Heart left ventricle (tissue), 16 donors: ENCODE results near the gene PLK5. TPM values are rescaled to one million over a fixed set of nuclear protein-coding genes. Genes with fewer than 3 reads are reported as not detected.

Source experiments
- ATAC-seq, 4 donors: fragments of 200-7000 bp; cut with Tn5 transposase; one replicate each; pipeline ENCODE4 v1.9.1; 2020 to 2022; ENCODE audit warnings: moderate library complexity in 4 of 4, mild to moderate bottlenecking in 3 of 4, moderate number of reproducible peaks in 1 of 4
- DNase-seq, 5 donors: peaks; one replicate each; pipeline ENCODE4 v3.0.0-alpha.2; 2020
- H3K27ac ChIP-seq, 12 donors: fragments of 200-600 bp; sonication (generic) in 4 of 12; one replicate each; pipeline versions ENCODE4 v1.5.0 to v1.8.0; 2016 to 2022; ENCODE audit warnings: mild to moderate bottlenecking in 2 of 12
- H3K27me3 ChIP-seq, 9 donors: fragments of 200-600 bp; sonication (generic) in 2 of 9; one replicate each; pipeline versions ENCODE4 v1.5.1 to v1.8.0; 2016 to 2022; ENCODE audit warnings: mild to moderate bottlenecking in 3 of 9
- H3K36me3 ChIP-seq, 9 donors: fragments of 200-600 bp; sonication (generic) in 2 of 9; one replicate each; pipeline versions ENCODE4 v1.5.0 to v1.8.0; 2018 to 2022; ENCODE audit warnings: mild to moderate bottlenecking in 2 of 9
- H3K4me1 ChIP-seq, 12 donors: fragments of 200-600 bp; sonication (generic) in 4 of 12; one replicate each; pipeline versions ENCODE4 v1.5.0 to v1.8.0; 2016 to 2022; ENCODE audit warnings: mild to moderate bottlenecking in 3 of 12
- H3K4me3 ChIP-seq, 12 donors: fragments of 200-600 bp; sonication (generic) in 4 of 12; one replicate each; pipeline versions ENCODE4 v1.5.0 to v1.8.0; 2017 to 2022; ENCODE audit warnings: mild to moderate bottlenecking in 9 of 12, moderate library complexity in 4 of 12
- H3K9me3 ChIP-seq, 12 donors: fragments of 200-600 bp; sonication (generic) in 4 of 12; one replicate each; pipeline versions ENCODE4 v1.5.0 to v1.8.0; 2016 to 2022; ENCODE audit warnings: mild to moderate bottlenecking in 1 of 12
- CTCF ChIP-seq, 12 donors: fragments of 200-600 bp; sonication (generic) in 4 of 12; IDR thresholded peaks; one replicate each; pipeline versions ENCODE4 v1.5.0 to v1.8.0; 2018 to 2022; ENCODE audit warnings: antibody characterized with exemption in 12 of 12, mild to moderate bottlenecking in 5 of 12
- POLR2A ChIP-seq, 2 donors: fragments of 450-650 bp; IDR thresholded peaks; one replicate each; pipeline ENCODE4 v1.6.1; 2017; ENCODE audit warnings: antibody characterized with exemption in 2 of 2, mild to moderate bottlenecking in 2 of 2, moderate library complexity in 2 of 2
- WGBS, 4 donors: extraction: QIAGEN DNeasy Blood & Tissue Kit in 2 of 4; methylation state at CpG; one replicate each; pipeline versions ENCODE4 v1.1.5 to v1.1.7; 2013 to 2018; 5-methylcytosine and 5-hydroxymethylcytosine counted together
- intact Hi-C, 10 donors: fragments of 100-400 bp; cut with DNase I; formaldehyde crosslinking; loops; one replicate each; pipeline versions ENCODE4 v1.11.1 to v1.14.2; 2022
- polyA plus RNA-seq, 2 donors: library from polyadenylated mRNA; stranded (reverse); fragments of 200-250 nt; gene quantifications; one replicate each; pipeline ENCODE4 v1.2.3, GENCODE V29; 2013
- total RNA-seq, 9 donors: library from RNA; depleted of rRNA in 2 of 9; stranded (reverse); fragments of >200 nt in 2 of 9; fragmentation: NEBNext Ultra II Directional in 3 of 9; extraction: Animal tissue kit (Norgen Biotek cat#: 25700) in 3 of 9; gene quantifications; one replicate each; pipeline versions ENCODE4 v1.1.0 to v1.2.4, GENCODE V29; 2016 to 2023
- donor health status: ischemic (EF 13 %, LVEDD 7.1; RV severe dilation, severe dysfunction).
- donor health status: healthy with polysubstance abuse.
- donor health status: DM: no; HTN: yes; CAD: no.
- donor health status: DM: no; HTN: no; CAD: no.
- donor health status: ischemic (EF 25% LVEDD 6.9; RV normal size, moderate dysfunction).
- donor health status: ischemic (EF 25% LVEDD 5.7; RV mildly dilated, moderate dysfunction).
- donor health status: healthy.
- donor health status: DM: yes; HTN: yes; CAD: no.
- donor health status: ischemic (EF 35%, LVEDD 5.7; RV mildly dilated, moderate dysfunction).
- donor health status: nonischemic (EF 11% LVEDD 7.7; RV severe dilation, severe dysfunction).
- donor health status: DM: yes; HTN: yes; CAD: no.
- donor health status: PGD.
- donor health status: ischemic (EF 29% LVEDD 5.4; RV normal size, mild dysfunction).
- donor health status: nonischemic (EF 23%, LVEDD 6.1; RV moderate dilation, normal function).

PLK5 gene
- total and polyA plus RNA-seq, 11 donors: 0.17 to 0.30 TPM; not detected in 9

- no peak for ATAC-seq
Observed at GRCh38 chr19:1501200-1501595, 22.7 kb upstream of the PLK5 start.

GRCh38 chr19:1502433-1503088 is 21.3 kb upstream of the PLK5 start:
- no peaks in the 10 kb centered on the region for H3K9me3 ChIP-seq
- peak overlapping the region in 3 of 12 donors; percentile 20 to 26 (median 24) for H3K4me3 ChIP-seq
- TF ChIP-seq POLR2A (IDR thresholded peaks at IDR 0.05) (no peak), CTCF (IDR thresholded peaks at IDR 0.05) (no peak)
- no peak overlapping the region for H3K27ac ChIP-seq
- H3K4me1 ChIP-seq: peaks cover 0 to 23% (median 14%) of the 10 kb centered on the region in 12 donors
- H3K27me3 ChIP-seq: peaks cover 0 to 25% (median 12%) of the 10 kb centered on the region in 9 donors
- DNase-seq (no peak), ATAC-seq (no peak)
- intact Hi-C loops: no loop called here
- peaks cover 0 to 8% (median 0%) of the 10 kb centered on the region in 9 donors for H3K36me3 ChIP-seq
- WGBS, 4 donors: 56 to 62% (median 58%) methylated on average over 14 of the region's 14 CpGs

More at GRCh38 chr19:1501200-1501595, 22.7 kb upstream of the PLK5 start:
- Histone ChIP-seq H3K36me3 (peaks cover 0 to 8% (median 0%) of the 10 kb centered on the region in 9 donors), H3K27me3 (peaks cover 0 to 32% (median 12%) of the 10 kb centered on the region in 9 donors), H3K9me3 (no peaks in the 10 kb centered on the region), H3K4me1 (peaks cover 0 to 14% (median 9%) of the 10 kb centered on the region in 12 donors), H3K4me3 (no peak overlapping the region), H3K27ac (no peak overlapping the region)
- intact Hi-C loops: no loop called here
- TF ChIP-seq CTCF (IDR thresholded peaks at IDR 0.05): no peak
- TF ChIP-seq POLR2A (IDR thresholded peaks at IDR 0.05): no peak
- no peak for DNase-seq
- WGBS, 4 donors: 77 to 83% (median 79%) methylated on average over 9 of the region's 9 CpGs

DNA sequence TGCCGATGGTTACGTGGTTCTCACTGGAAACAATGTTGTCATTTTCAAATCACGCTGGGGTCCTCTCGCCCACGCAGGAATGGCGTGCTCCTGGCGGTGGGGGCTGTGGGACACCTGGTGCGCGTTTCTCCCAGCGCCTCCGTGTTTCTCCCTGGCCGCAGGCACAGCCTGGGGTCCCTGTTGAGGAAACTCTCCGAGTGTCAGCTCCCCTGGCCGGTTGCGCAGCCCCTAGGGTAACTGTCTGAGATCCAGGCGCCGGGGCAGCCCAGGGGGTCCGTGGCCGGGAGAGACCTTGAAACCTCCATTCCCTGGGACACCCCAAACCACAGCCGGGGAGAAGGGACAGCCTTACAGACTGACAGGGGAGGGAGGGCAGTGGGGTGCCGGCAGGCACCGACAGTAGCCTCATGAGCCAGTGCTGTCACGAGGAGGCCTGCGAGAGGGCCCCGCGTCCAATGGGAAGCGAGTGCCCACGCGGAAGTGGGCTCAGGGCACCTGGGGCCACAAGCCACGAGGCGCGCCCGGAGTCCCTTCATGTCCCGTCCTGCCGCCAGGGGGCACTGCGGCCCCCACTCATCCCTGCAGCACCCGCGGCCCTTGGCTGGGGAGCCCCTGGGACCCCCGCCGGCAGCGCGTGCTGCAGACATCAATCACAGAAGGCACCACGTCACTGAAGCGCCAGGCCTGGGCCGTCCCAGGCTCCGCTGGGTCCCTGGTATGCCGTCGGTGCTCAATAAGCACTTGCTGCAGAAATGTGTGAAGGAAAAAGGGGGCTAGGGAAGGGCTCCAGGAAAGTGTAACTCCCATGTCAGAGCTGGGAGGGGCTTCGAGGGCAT is 20.6 kb upstream of the PLK5 start:
- no peak overlapping the region for H3K27ac ChIP-seq
- 6 to 19% (median 9%) methylated on average over 27 to 49 of the region's 49 CpGs for WGBS, 4 donors
- peaks cover 0 to 31% (median 16%) of the 10 kb centered on the region in 12 donors for H3K4me1 ChIP-seq
- TF ChIP-seq POLR2A (IDR thresholded peaks at IDR 0.05) (no peak), CTCF (IDR thresholded peaks at IDR 0.05) (peak; percentile 62 to 85 (median 74))
- peaks cover 0 to 19% (median 8%) of the 10 kb centered on the region in 9 donors for H3K27me3 ChIP-seq
- ATAC-seq (peak in 1 of 4 donors; percentile 7), DNase-seq (peak in 1 of 5 donors; percentile 62)
- peaks cover 0 to 1% (median 0%) of the 10 kb centered on the region in 12 donors for H3K9me3 ChIP-seq
- H3K4me3 ChIP-seq: peak overlapping the region in 7 of 12 donors; percentile 8 to 30 (median 22)
- intact Hi-C loops: no loop called here
- peaks cover 0 to 8% (median 0%) of the 10 kb centered on the region in 9 donors for H3K36me3 ChIP-seq
